Measurements from ENCODE around the gene METTL1. TPM values are rescaled to one million over a fixed set of nuclear protein-coding genes. Genes with fewer than 3 reads are reported as not detected.

METTL1 gene
- total and polyA plus RNA-seq, 9 of the 15 experiments (the other 6 are each of a cell fraction or from before 2014, with no cell fraction given): 12.6 to 65.9 (median 39.2) TPM

- TF ChIP-seq CTCF (IDR thresholded peaks at IDR 0.05 in 2 of 3, conservative IDR thresholded peaks at IDR 0.05 in 1 of 3; ENCODE audit: insufficient read depth in 2 of 3, low read depth in 1 of 3, low read length in 3 of 3): no peak
- TF ChIP-seq CXXC5 (CRISPR knock-in tag; IDR thresholded peaks at IDR 0.05): peak; percentile 99
- no peak for TF ChIP-seq RBM22 (IDR thresholded peaks at IDR 0.05; ENCODE audit: low read depth, low read length, poor library complexity, severe bottlenecking)
- TF ChIP-seq HLTF (IDR thresholded peaks at IDR 0.05): no peak
- TF ChIP-seq ZNF197 (CRISPR knock-in tag; IDR thresholded peaks at IDR 0.05; ENCODE audit: low read depth): no peak
- TF ChIP-seq NFXL1 (CRISPR knock-in tag; IDR thresholded peaks at IDR 0.05): no peak
- TF ChIP-seq ADNP (tag; IDR thresholded peaks at IDR 0.05): no peak
- TF ChIP-seq POLR2H (tag; IDR thresholded peaks at IDR 0.05; ENCODE audit: low read depth): peak; percentile 76
- no peak for TF ChIP-seq NFE2L1 (tag; IDR thresholded peaks at IDR 0.05; ENCODE audit: borderline replicate concordance, low read depth)
- peak; percentile 67; the same call in 1 of the 2 replicates for TF ChIP-seq ZNF263 (CRISPR knock-in tag; IDR thresholded peaks at IDR 0.05; ENCODE audit: borderline replicate concordance)
- no peak for TF ChIP-seq SFPQ (IDR thresholded peaks at IDR 0.05; ENCODE audit: low read depth, low read length)
- peak; percentile 99 for TF ChIP-seq CREB1 (IDR thresholded peaks at IDR 0.05)
- peak; percentile 99 for TF ChIP-seq CREB1 (CRISPR knock-in tag; IDR thresholded peaks at IDR 0.05)
- no peak for TF ChIP-seq ZC3H11A (IDR thresholded peaks at IDR 0.05; ENCODE audit: low read depth, low read length)
- TF ChIP-seq PHF20 (IDR thresholded peaks at IDR 0.05; ENCODE audit: partially characterized antibody): peak; percentile 90
- TF ChIP-seq CBFB (CRISPR knock-in tag; IDR thresholded peaks at IDR 0.05): no peak
- TF ChIP-seq KLF1 (tag; IDR thresholded peaks at IDR 0.05): 0 out of 2 replicates have a peak, but pooled peaks have one; percentile 28
- no peak for TF ChIP-seq RNF219 (CRISPR knock-in tag; IDR thresholded peaks at IDR 0.05)
- TF ChIP-seq MNT (conservative IDR thresholded peaks at IDR 0.05): peak; percentile 100
Observed at GRCh38 chr12:57771873-57772428, at the start of gene METTL1 (continued).

Data from K562 (cell line).